Esophagus squamous epithelium (tissue), 5 donors: ENCODE results near the gene ECE1. TPM values are rescaled to one million over a fixed set of nuclear protein-coding genes. Genes with fewer than 3 reads are reported as not detected.
A peak's percentile ranks its signal among the peaks of the same experiment; 100 is the strongest.

Experiments
- DNase-seq: peaks from one replicate; lab custom pipeline; 2025; lab: John Stamatoyannopoulos, UW
- H3K27ac ChIP-seq, 4 donors: fragments of 200-600 bp; sonication (generic); one replicate each; pipeline ENCODE4 v1.5.1; 2016 to 2019; ENCODE audit warnings: mild to moderate bottlenecking in 1 of 4
- H3K27me3 ChIP-seq, 4 donors: fragments of 200-600 bp; sonication (generic); 1 replicate in 3 of 4; 2 replicates in 1 of 4; pipeline versions ENCODE4 v1.5.1 to v1.6.0; 2017 to 2021; ENCODE audit warnings: antibody characterized with exemption in 1 of 4
- H3K36me3 ChIP-seq, 3 donors: fragments of 200-600 bp; sonication (generic); one replicate each; pipeline ENCODE4 v1.5.1; 2016 to 2019
- H3K4me1 ChIP-seq, 3 donors: fragments of 200-600 bp; sonication (generic); one replicate each; pipeline ENCODE4 v1.5.1; 2017 to 2019
- H3K4me3 ChIP-seq, 4 donors: fragments of 200-600 bp; sonication (generic); 1 replicate in 3 of 4; 2 replicates in 1 of 4; pipeline ENCODE4 v1.5.1; 2016 to 2019; ENCODE audit warnings: mild to moderate bottlenecking in 2 of 4, moderate library complexity in 1 of 4
- H3K9me3 ChIP-seq, 3 donors: fragments of 200-600 bp; sonication (generic); one replicate each; pipeline ENCODE4 v1.5.1; 2016 to 2019
- POLR2A ChIP-seq, 4 donors: fragments of 450-650 bp; IDR thresholded peaks; one replicate each; pipeline ENCODE4 v1.6.1; 2017; ENCODE audit warnings: antibody characterized with exemption in 4 of 4, mild to moderate bottlenecking in 4 of 4, moderate library complexity in 3 of 4
- WGBS, 2 donors: methylation state at CpG; one replicate each; pipeline ENCODE4 v1.1.5; 2018; 5-methylcytosine and 5-hydroxymethylcytosine counted together
- intact Hi-C: fragments of 100-400 bp; cut with DNase I; formaldehyde crosslinking; loops from one replicate; pipeline ENCODE4 v1.15.0; 2022
- total RNA-seq, 4 donors: library from RNA; depleted of rRNA; stranded (reverse); fragments of >200 nt; gene quantifications; one replicate each; pipeline ENCODE4 v1.1.0, GENCODE V29; 2016
- TF ChIP-seq, protein P1 (sequence below), 6 experiments: fragments of 450-650 bp in 4 of 6; fragments of 200-600 bp in 2 of 6; sonication (generic) in 2 of 6; IDR thresholded peaks; one replicate each; pipeline ENCODE4 v1.5.1; 2016 to 2019; ENCODE audit warnings: antibody characterized with exemption in 6 of 6, mild to moderate bottlenecking in 4 of 6, moderate library complexity in 4 of 6
- donor health status: DM: yes; HTN: yes; CAD: no.

Gene ECE1
- total RNA-seq, 4 donors from 2014 or later = 11.3 to 42.2 (median 24.1) TPM

DNA sequence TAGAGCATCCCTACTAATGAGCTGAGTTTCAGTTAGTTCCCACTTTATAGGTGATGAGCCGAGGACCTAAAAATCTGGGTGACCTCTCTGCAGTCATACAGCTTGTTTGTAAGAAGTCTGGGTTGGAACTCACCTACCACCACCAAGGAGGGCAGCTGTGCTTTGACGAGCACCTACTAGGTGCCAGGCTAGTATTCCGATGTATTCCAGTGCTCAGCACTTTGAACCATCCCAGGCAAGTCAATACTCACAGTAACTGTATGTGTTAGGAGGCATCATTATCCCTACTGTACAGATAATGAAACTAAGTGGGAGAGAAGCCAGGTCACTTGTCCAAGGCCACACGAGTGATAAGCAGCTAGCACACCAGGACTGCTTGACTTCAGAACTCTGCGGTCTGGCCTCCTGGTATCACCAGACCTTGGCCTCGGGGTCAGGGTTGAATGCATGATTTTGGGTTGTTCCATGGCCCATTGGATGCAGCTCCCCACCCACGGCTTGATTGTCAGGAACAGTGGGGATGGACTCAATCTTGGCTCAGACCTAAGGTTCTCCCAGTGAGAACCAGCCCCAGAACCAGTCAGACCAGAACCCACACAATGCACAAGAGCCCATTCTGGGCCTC is 20.7 kb downstream of the ECE1 start:
- Histone ChIP-seq H3K4me3 (no peak overlapping the region), H3K4me1 (peaks cover 0 to 60% (median 8%) of the 10 kb centered on the region in 3 donors), H3K9me3 (no peaks in the 10 kb centered on the region), H3K27me3 (no peaks in the 10 kb centered on the region), H3K27ac (no peak overlapping the region), H3K36me3 (peaks cover 6 to 86% (median 23%) of the 10 kb centered on the region in 3 donors)
- DNase-seq = no peak
- no peak for TF ChIP-seq POLR2A (IDR thresholded peaks at IDR 0.05)
- TF ChIP-seq, protein P1, sequence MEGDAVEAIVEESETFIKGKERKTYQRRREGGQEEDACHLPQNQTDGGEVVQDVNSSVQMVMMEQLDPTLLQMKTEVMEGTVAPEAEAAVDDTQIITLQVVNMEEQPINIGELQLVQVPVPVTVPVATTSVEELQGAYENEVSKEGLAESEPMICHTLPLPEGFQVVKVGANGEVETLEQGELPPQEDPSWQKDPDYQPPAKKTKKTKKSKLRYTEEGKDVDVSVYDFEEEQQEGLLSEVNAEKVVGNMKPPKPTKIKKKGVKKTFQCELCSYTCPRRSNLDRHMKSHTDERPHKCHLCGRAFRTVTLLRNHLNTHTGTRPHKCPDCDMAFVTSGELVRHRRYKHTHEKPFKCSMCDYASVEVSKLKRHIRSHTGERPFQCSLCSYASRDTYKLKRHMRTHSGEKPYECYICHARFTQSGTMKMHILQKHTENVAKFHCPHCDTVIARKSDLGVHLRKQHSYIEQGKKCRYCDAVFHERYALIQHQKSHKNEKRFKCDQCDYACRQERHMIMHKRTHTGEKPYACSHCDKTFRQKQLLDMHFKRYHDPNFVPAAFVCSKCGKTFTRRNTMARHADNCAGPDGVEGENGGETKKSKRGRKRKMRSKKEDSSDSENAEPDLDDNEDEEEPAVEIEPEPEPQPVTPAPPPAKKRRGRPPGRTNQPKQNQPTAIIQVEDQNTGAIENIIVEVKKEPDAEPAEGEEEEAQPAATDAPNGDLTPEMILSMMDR (IDR thresholded peaks at IDR 0.05) = no peak
- WGBS, 2 donors = 84 to 92% methylated on average over 3 to 6 of the region's 7 CpGs
- intact Hi-C loops = no loop called here

DNA sequence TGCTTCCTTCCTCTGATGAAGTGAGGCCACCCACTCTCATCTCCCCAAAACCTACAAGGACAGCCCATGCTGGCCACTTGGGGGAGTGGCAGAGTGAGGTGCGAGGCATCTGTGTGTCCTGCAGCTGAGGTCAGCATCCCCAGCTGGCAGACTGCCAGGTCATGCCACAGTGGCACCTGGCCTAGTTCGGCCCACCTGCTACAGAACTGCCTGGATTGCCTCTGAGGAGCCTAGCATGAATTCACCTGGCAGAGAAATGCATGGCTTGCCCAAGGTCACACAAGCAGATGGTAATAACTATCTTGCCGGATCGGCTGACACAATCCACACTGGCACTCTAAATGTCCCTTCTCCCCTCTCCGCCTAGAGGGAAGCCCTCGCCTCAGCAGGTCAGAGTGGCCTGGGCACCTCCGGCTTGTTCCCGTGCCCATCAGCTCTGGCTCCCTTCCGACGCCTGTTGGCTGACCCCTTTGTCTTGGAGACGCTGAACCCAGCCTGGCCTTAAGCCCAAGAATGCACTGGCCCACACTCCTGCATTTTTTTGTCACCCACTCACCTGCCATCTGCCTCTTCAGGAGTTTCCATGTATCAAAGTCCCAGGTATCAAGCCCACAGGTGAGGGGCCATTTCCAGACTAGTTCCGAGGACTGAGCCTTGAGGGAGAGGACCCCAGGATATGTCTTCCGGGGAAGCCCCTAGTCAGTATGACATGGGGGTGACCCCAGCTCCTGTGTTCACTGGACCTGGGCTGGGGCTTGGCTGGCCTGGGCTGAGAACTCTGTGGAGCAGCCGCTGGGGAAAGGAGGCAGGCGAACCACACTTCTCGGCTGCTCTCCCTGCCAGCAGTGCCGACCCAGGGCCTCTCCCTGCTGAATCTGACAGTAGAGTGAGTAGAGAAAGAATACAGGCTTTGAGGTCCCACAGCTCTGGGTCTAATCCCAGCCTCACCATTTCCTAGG is 21.7 kb downstream of the ECE1 start:
- no peak for DNase-seq
- H3K4me1 ChIP-seq = peaks cover 0 to 59% (median 11%) of the 10 kb centered on the region in 3 donors
- WGBS, 2 donors = 79 to 87% methylated on average over 11 of the region's 17 CpGs

DNA sequence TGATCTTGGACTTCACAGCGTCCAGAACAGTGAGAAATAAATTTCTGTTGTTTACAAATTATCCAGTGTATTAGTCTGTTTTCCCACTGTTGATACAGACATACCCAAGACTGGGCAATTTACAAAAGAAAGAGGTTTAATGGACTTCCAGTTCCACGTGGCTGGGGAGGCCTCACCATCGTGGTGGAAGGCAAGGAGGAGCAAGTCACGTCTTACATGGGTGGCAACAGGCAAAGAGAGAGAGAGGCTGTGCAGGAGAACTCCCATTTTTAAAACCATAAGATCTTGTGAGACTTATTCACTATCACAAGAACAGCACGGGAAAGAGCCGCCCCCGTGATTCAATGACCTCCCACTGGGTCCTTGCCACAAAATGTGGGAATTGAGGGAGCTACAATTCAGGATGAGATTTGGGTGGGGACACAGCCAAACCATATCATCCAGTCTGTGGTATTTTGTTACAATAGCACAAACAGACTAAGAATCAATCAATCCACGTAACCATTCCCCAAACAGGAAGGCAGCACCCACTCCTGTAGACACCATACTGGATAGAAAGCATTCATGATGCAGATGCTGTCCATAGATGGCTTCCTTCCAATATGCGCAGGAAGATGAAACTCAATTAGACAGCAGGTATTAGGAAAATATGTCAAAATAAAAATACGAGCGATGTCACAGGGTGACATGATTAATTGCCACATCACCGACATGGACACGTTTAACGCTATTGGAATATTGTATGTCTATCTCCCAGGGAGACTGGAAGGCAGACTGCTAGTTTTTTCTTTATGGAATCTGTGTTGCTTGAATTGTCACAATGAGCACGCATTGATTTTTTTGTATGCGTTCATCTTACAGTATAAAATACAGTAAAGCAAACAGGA is 22.8 kb downstream of the ECE1 start:
- intact Hi-C loops = no loop called here
- peak overlapping the region in 1 of 4 donors; percentile 15 for H3K27ac ChIP-seq
- peaks cover 3 to 69% (median 22%) of the 10 kb centered on the region in 3 donors for H3K4me1 ChIP-seq
- no peak overlapping the region for H3K4me3 ChIP-seq
- peaks cover 2 to 72% (median 20%) of the 10 kb centered on the region in 3 donors for H3K36me3 ChIP-seq
- DNase-seq = no peak
- TF ChIP-seq, protein P1 (IDR thresholded peaks at IDR 0.05) = no peak
- TF ChIP-seq POLR2A (IDR thresholded peaks at IDR 0.05) = no peak
- H3K9me3 ChIP-seq = no peaks in the 10 kb centered on the region
- H3K27me3 ChIP-seq = no peaks in the 10 kb centered on the region
- 86 to 93% methylated on average over 16 of the region's 16 CpGs for WGBS, 2 donors

More for the DNA sequence above, 21.7 kb downstream of the ECE1 start:
- H3K27ac ChIP-seq = peak overlapping the region in 1 of 4 donors; percentile 15
- no peaks in the 10 kb centered on the region for H3K27me3 ChIP-seq
- no peaks in the 10 kb centered on the region for H3K9me3 ChIP-seq
- TF ChIP-seq, protein P1 (IDR thresholded peaks at IDR 0.05) = no peak
- TF ChIP-seq POLR2A (IDR thresholded peaks at IDR 0.05) = no peak
- H3K4me3 ChIP-seq = no peak overlapping the region
- intact Hi-C loops = no loop called here
- peaks cover 6 to 79% (median 23%) of the 10 kb centered on the region in 3 donors for H3K36me3 ChIP-seq

DNA sequence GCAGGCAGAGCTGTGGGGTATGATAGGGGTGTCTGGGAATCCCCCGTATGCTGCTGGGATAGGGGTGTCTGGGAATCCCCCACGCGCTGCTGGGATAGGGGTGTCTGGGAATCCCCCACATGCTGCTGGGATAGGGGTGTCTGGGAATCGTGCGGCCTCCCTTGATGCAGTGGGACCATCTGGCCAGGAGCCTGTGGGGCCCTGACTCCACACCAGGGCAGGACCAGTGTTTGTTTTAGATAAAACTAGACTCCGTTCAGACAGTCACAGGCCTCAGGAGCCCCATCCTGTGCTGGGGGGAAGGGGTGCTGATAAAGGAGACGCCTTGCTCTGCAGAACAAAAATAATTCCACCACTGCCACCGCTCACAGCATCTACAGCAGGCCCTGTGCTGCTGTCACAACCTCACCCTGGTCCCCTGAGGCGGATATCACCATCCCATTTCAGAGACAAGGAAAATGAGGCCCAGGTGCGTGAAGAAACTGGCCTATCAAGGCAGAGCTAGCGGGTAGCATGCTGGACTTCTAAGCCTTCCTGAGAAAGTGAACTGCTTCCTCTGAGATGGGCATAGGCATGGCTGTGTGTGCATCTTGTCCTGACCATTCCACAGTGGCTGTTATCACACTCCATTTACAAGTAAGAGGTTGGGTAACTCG is 24.0 kb downstream of the ECE1 start:
- Histone ChIP-seq H3K27me3 (no peaks in the 10 kb centered on the region), H3K9me3 (no peaks in the 10 kb centered on the region), H3K4me1 (peaks cover 15 to 81% (median 34%) of the 10 kb centered on the region in 3 donors), H3K4me3 (no peak overlapping the region), H3K36me3 (peaks cover 0 to 60% (median 16%) of the 10 kb centered on the region in 3 donors), H3K27ac (peak overlapping the region in 1 of 4 donors; percentile 23)
- intact Hi-C loops = no loop called here
- TF ChIP-seq, protein P1 (IDR thresholded peaks at IDR 0.05) = no peak
- TF ChIP-seq POLR2A (IDR thresholded peaks at IDR 0.05) = no peak
- WGBS, 2 donors = 81 to 100% methylated on average over 4 to 7 of the region's 12 CpGs
- DNase-seq = no peak
